HG03103 (cell line): ENCODE data around the gene MCU.
"Not testable (repeated sequence)": the region's sequence is repeated elsewhere in the genome, so short reads cannot be mapped to it uniquely, and the experiment has no call there.

Experiments used
- ATAC-seq: cut with Tn5 transposase; IDR thresholded peaks from one replicate; pipeline ENCODE4 v1.9.1; 2021; ENCODE audit warnings: low read depth; ENCODE audit not compliant: unreplicated experiment

Gene MCU

DNA sequence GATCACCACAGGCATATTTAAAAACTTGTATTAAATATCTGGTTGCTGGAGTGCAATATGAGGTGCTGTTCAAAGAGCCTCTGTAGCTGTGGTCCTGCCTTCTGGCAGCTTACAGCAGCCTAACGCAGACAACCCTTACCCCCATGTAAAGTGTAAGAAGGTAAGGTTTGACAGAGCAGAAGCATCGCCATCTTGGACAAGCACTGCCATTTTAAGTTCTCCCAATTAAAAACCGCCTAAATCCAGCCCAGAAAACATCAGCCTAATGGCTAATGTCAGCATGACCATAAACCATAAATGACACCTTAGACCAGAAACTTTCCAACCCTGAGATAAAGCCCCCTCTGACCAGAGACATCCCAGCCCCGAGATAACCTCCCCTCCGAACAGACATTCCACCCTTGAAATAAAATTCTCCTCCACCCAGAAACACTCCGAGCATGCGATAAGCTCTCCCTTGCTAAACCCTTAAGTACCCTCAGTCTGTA, 196.3 kb downstream of the MCU start:
- ATAC-seq: no peak

DNA sequence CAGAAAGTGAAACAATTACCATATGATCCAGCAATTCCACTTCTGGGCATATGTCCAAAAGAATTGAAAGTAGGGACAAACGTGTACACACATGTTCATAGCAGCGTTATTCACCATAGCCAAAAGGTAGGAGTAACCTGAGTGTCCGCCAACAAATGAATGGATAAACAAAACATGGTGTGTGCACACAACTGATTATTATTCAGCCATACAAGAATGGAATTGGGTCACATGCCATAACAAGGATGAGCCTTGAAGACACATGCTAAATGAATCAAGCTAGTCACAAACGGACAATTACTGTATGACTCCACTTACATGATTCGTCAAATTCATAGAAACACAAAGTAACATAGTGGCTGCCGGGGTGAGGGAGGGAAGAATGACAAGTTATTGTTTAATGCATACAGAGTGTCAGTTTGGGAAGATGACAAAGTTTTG, 197.5 kb downstream of the MCU start:
- ATAC-seq: no peak

DNA sequence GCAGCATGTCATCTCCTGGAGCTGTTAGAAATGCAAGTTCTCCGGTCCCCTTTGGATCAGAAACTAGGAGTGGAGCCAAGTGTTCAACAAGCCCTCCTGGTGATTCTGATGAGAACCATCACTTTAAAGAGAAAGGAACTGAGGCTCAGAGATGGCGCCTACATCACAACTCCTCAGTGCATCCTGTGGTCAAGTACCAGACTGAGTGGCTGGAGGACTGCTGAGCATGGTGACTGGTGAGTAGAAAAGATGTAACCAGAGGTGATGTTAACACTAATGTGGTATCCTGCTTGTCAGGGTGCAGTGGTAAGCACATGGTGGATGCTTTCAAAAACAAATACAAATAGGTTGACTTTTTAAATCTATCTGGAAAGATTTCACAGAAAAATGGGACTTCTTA, 198.1 kb downstream of the MCU start:
- ATAC-seq: no peak

DNA sequence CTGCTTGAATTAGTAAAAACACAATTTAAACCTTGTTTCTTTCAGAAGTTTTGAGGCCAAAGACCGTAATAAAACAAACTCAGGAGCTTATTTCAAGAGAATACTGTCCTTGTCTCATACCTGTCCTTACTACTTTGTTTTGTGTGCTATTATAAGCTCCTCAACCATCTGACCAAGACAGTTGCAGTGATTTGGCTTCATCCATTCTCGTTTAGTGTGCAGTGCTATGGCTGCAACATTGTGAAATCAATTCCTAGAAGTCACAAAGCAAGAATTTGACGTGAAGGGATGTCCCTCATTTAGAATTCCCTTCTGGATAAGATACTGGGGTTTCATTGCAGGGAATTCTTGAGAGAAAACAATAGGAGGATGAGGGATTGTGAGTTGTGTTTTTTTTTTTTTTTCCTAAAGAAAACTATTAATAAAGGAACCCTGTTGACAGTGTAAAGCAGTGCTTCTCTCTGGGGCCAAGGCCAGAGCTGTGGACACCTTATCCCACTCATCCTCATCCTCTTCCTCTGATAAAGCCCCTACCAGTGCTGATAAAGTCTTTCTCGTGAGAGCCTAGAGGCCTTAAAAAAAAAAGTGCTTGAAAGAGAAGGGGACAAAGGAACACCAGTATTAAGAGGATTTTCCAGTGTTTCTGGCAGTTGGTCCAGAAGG, 201.3 kb downstream of the MCU start, which contains the start of gene OIT3:
Gene OIT3, plus strand, starts transcription at position 604 of the 663 bp plus-strand sequence. CDS start 60 bp downstream, outside the sequence.
- no peak for ATAC-seq

DNA sequence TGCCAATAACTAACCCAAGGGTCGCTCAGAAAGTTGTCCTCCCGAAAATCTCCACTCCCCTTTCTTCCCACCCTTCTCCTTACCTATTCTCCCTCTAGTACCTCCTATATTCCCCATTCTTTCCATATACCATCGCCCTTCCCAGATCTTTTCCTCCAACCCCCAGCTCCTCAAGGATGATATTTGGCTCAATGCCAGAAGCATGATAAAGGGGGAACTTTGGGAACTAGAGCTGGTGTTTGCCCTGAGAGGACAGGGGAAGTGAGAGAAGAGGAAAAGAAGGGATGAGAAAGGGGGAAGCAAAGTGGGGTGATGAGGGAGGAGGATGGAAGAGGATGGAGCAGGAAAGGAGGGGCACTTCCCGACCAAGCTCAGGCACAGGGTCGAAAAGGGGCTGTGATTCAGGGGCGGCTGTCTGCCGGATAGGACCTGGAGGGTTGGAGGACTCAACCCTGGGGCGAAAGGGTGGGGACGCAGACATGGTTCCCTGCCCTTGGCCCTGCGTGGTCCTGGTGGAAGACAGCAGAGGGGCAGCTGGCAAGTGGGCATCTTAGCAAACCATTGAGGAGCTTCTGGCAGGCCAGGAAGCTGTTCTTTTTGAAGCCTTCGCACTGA, 203.4 kb downstream of the MCU start:
- ATAC-seq: no peak

DNA sequence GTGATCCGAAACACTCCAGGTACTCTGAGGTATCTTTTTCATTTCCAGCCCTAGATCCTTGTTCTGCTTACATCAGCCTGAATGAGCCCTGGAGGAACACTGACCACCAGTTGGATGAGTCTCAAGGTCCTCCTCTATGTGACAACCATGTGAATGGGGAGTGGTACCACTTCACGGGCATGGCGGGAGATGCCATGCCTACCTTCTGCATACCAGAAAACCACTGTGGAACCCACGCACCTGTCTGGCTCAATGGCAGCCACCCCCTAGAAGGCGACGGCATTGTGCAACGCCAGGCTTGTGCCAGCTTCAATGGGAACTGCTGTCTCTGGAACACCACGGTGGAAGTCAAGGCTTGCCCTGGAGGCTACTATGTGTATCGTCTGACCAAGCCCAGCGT, 206.7 kb downstream of the MCU start:
- ATAC-seq: no peak

DNA sequence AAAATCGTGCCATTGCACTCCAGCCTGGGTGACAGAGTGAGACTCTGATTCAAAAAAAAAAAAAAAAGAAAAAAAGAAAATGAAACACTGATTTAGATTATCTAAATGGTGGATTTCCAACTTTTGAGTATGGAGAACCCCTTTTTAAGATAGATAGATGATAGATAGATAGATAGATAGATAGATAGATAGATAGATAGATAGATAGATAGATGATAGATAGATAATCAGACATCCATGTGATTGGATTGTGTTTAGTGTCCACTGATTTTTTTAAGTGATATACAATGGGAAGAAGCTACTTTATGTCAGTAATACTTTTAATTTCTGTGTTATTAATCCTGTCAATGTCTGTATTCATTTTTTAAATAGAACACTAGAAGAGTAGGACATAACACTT, 207.6 kb downstream of the MCU start:
- ATAC-seq: no peak

DNA sequence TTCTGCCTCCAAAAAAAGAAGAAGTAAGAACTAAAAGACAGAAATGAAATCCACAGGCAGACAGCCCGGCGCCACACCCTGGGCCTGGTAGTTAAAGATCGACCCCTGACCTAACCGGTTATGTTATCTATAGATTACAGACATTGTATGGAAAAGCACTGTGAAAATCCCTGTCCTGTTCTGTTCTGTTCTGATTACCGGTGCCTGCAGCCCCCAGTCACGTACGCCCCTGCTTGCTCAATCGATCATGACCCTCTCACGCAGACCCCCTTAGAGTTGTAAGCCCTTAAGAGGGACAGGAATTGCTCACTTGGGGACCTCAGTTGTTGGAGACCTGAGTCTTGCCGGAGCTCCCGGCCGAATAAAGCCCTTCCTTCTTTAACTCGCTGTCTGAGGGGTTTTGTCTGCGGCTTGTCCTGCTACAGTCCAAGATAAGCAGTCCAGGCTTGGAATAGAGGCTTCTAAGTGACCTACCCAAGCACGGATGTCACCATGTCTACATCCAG, 212.1 kb downstream of the MCU start:
- ATAC-seq: not testable (repeated sequence)

DNA sequence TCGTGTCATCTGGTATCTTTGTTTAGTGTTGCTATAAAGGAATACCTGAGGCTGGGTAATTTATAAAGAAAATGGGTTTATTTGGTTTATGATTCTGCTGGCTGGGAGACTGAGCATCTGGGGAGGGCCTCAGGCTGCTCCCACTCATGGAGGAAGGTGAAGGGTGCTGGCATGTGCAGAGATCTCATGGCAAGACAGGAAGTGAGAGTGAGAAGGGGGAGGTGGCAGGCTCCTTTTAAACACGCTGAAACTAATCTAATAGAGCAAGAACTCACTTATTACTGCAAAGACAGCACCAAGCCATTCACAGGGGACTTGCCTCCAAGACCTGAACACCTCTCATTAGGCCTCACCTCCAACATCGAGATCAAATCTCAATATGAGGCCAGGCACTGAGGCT, 212.9 kb downstream of the MCU start:
- no peak for ATAC-seq

DNA sequence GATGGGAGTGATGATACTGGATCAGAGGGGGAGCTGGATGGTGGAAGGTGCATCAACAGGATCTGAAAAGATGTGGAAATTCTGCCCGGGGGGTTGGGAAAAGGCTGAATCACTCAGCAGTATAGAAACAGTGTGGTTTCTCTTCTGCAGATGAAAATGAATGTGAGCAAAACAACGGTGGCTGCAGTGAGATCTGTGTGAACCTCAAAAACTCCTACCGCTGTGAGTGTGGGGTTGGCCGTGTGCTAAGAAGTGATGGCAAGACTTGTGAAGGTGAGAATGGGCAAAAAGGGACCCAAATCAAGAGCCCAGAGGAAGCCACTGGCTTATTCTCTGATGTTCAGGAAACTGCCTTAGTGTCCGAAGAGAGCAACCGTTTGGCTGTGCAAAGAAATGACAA, 214.5 kb downstream of the MCU start:
- no peak for ATAC-seq

DNA sequence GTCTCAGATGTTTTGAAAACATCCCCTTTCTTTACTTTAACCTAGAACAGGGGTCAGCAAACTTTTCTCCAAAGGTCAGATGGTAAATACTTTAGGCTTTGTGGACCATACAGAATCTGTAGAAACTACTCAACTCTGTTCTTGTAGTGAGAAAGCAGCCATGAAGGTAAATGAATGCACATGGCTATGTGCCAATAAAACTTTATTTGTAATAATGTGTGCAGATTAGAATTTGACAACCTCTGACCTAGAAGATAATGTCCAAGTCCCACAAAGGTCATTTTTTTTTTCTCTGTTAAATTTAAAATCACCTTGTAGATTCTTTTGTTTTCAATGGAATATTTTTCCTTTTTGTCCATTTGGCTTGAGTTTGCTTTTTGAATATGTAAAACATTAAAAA, 218.8 kb downstream of the MCU start:
- ATAC-seq: no peak

DNA sequence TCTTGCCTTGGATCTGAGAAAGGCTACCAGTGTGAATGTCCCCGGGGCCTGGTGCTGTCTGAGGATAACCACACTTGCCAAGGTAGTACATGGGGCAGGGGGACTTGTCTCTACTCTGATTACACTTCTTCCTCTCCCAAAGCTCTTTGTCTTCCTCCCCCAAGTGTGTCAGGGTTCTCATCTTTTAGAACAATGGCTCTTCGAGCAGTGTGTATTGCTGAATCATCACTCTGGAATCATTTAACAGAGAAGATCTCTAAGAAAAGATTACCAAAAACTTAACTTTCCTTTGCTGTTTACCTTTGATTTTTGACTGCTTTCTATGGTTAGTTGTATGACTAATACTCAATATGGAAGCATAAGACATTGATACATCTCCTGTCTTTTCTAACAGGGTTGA, 219.8 kb downstream of the MCU start:
- ATAC-seq: no peak

DNA sequence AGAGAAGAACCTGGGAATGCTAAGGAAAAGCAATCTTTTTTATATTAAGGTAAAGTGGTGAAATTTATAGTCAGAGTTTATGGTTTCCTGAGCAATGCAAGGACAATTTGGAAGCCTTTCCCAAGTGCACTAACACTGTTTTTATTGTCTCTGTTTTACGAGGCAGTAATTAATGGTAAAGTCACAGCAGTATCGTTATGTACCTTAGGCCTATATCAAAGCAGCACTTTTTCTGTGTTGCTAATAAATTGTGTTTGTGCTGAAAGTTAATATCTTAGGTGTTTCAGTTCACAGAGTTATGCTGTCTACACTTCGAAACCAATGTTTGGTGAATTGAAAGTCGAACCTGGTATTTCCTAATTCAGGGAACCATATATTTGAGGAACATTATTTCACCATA, 220.8 kb downstream of the MCU start:
- ATAC-seq: no peak

DNA sequence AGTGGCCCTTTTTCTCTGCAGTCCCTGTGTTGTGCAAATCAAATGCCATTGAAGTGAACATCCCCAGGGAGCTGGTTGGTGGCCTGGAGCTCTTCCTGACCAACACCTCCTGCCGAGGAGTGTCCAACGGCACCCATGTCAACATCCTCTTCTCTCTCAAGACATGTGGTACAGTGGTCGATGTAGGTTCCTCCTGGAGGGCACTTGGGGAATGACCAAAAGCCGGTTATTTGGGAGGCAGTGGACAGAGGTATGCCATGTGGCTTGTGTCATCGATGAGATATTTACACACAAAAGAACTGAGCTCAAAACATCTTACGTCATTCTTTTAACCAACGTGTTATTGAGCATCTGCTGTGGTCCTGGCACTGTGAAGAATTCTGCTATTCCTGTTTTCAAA, 221.3 kb downstream of the MCU start:
- ATAC-seq: no peak

DNA sequence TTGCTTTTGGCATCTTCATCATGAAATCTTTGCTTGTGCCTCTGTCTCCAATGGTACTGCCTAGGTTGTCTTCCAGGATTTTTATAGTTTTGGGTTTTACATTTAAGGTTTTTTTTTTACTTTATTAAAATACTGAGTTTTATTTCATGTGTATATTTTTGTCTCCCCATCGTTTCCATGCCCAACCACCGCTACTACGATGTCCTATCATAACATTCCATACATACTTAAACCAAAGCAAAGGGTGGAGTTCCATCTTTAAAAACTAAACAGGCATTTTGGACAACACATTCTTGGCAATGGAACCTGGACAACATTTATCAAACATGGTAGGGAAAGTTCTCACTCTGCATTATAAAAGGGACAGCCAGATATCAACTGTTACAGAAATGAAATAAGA, 225.3 kb downstream of the MCU start:
- ATAC-seq: not testable (repeated sequence)

DNA sequence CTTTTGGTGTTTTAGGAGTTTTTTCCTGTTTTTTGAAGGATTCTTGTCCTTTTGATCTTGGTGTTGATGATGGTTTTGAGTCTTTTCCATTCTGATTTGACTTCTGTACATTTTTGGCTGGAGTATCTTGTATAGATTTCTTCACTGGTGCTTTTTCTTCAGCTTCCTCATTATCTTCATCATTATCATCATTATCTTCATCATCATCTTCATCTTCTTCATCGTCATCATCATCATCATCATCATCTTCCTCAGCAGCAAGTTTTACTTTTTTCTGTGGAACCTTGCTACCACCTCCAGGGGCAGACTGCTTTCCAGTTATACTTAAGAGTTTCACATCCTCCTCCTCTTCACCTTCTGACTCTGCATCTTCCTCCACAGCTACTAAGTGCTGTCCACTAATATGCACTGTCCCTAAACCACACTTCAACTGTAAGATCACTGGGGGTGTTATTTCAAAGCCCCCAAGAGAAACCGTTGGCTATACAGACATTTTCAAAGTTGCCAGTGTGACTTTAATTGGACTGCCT, 225.9 kb downstream of the MCU start:
- not testable (repeated sequence) for ATAC-seq

DNA sequence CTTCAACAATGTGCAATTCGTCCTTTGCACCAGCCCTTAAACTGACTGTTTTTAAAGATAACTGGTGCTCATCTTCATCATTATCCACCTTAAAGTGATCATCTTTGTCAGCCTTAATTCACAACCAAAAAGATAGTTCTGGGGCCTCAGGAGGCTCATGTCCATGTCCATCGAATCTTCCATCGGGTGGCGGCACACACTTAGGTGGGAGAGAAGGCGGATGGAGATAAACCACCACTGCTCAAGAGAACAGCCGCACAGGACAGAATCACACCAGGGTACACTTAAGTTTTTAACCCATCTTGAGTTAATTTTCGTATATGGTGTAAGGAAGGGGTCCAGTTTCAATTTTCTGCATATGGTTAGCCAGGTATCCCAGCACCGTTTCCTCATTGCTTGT, 226.4 kb downstream of the MCU start:
- ATAC-seq: no peak

DNA sequence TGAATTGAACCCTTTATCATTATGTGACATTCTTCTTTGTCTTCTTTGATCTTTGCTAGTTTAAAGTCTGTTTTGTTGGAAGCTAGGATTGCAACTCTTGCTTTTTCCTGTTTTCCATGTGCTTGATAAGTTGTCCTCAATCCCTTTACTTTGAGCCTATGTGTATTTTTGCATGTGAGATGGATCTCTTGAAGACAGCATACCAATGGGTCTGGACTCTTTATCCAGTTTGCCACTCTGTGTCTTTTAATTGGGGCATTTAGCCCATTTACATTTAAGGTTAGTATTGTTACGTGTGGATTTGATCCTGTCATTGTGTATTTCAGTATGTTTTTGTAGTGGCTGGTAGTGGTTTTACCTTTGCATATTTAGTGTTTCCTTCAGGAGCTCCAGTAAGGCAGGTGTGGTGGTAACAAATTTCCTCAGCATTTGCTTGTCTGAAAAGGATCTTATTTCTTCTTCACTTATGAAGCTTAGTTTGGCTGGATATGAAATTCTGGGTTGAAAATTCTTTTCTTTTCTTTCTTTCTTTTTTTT, 229.3 kb downstream of the MCU start:
- ATAC-seq: not testable (repeated sequence)

DNA sequence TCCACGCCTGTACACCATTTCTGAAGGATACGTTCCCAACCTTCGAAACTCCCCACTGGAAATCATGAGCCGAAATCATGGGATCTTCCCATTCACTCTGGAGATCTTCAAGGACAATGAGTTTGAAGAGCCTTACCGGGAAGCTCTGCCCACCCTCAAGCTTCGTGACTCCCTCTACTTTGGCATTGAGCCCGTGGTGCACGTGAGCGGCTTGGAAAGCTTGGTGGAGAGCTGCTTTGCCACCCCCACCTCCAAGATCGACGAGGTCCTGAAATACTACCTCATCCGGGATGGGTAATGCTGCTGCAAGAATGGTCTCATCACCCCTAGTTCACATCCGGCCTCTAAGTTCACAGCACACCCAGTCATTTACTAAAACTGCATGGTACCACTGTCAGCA, 232.4 kb downstream of the MCU start:
- no peak for ATAC-seq

DNA sequence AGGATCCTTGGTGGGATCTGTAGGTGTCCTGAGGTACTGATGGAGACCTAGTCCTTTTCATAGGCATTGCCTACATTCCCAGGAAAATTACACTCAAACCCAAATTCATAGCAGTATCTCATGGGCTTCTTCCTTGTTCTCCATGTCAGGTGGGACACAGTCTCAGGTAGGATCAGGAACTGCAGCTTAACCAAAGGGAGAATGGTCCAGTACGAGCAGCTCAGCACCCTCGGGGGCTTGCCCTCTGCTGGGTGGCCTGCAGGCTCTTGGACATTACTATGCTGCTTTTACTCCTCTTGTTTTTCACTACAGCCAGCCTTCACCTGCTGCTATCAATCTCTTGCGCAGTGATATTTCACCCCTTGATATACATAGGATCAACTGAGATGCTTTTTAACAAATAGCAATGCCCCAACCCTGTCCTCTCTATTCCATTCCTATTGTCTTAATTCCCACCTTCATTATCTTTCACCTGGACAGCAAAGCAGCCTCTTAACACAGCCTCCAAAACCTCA, 234.1 kb downstream of the MCU start:
- ATAC-seq: no peak

DNA sequence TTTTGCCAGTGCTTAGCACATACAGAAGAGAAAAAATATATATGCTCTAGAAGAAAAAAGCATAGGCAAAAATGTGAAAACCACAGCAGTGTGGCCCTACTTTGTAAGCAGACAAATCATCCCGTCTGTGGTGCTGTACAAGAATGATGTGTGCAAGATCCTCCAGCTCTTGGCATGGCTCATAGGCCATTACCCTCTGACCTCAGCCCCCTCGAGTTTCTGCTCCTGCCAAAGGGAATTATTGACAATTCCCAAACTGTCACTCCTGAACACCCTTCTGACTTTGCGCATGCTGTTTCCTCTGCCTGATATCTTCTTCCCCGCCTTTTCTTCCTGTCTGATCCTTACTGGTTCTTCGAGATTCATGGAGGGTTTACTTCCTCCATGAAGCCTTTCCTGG, 235.5 kb downstream of the MCU start:
- no peak for ATAC-seq
